Activated T-helper 1 cell treated with anti-CD3 and anti-CD28 coated beads, Interleukin-12 subunit alpha, Interleukin-12 subunit beta, Interleukin-2, Interleukin-4 antibody, amounts not matched to agents 30 ng/mL and 10 ng/mL and 1 ng/mL, durations not matched to agents 14 hours and 24 hours and 36 hours (primary cell): ENCODE data around the gene PDZD7. TPM values are rescaled to one million over a fixed set of nuclear protein-coding genes. Genes with fewer than 3 reads are reported as not detected.

Experiments
- DNase-seq: peaks from one replicate; pipeline ENCODE4 v3.0.0; 2021; ENCODE audit warnings: low spot score
- H3K27ac Mint-ChIP-seq: one replicate; pipeline ENCODE4 v1.8.0; 2021; ENCODE audit warnings: mild to moderate bottlenecking, mixed read lengths
- H3K27me3 Mint-ChIP-seq: one replicate; pipeline ENCODE4 v1.8.0; 2022; ENCODE audit warnings: mild to moderate bottlenecking, moderate library complexity, mixed read lengths; ENCODE audit not compliant: insufficient read depth
- H3K36me3 Mint-ChIP-seq: one replicate; pipeline ENCODE4 v1.8.0; 2021; ENCODE audit warnings: low read depth, mixed read lengths
- H3K4me1 Mint-ChIP-seq: one replicate; pipeline ENCODE4 v1.8.0; 2021; ENCODE audit warnings: low read depth, mixed read lengths
- H3K4me3 Mint-ChIP-seq: one replicate; pipeline ENCODE4 v1.8.0; 2021; ENCODE audit warnings: mild to moderate bottlenecking, moderate library complexity, mixed read lengths
- H3K9me3 Mint-ChIP-seq: one replicate; pipeline ENCODE4 v1.8.0; 2021; ENCODE audit warnings: mixed read lengths
- intact Hi-C: fragments of 100-400 bp; cut with micrococcal nuclease; formaldehyde crosslinking; loops from one replicate; pipeline ENCODE4 v1.15.1; 2024
- total RNA-seq: library from RNA; stranded (reverse); gene quantifications from 2 replicates; pipeline ENCODE4 v1.2.3, GENCODE V29; 2022

PDZD7 gene
- total RNA-seq, 1 donor from 2014 or later: 0.54 TPM

DNA sequence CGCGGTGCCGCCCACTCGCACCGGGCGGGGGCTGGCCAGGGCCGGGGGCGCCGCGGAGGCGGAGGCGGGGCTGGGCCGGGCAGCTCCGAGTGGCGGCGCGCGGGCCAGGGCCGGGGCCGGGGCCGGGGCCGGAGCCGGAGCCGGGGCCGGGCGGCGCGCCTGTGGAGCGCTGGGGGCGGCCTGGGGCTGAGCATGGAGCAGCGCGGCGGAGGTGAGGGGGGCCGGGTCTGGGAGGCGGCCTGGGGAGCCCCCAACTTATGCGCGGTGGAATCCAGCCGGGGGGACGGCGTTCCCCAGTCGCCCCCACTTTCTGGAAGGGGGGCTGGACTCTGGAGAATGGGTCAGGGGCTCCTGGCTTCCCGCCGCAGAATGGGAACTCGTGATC, 31.2 kb downstream of the PDZD7 start, which contains the start of gene LZTS2:
LZTS2 (plus strand) TSS at position 67 of the 385 bp plus-strand sequence. CDS start 2,731 bp downstream, outside the sequence.
- peaks cover 7% of the 10 kb centered on the region for H3K36me3 Mint-ChIP-seq
- H3K27ac Mint-ChIP-seq: peak within 1 kb of the TSS; percentile 93
- no peaks in the 10 kb centered on the region for H3K9me3 Mint-ChIP-seq
- H3K4me3 Mint-ChIP-seq: peak within 1 kb of the TSS; percentile 88
- H3K4me1 Mint-ChIP-seq: peaks cover 24% of the 10 kb centered on the region
- intact Hi-C loops: loop anchor here (1.0 to 5.0 kb wide), 2 partner anchors 87 to 783 kb away; partner anchors contain the start of genes NPM3 and SLF2
- no peak for DNase-seq
- peaks cover 4% of the 10 kb centered on the region for H3K27me3 Mint-ChIP-seq

DNA sequence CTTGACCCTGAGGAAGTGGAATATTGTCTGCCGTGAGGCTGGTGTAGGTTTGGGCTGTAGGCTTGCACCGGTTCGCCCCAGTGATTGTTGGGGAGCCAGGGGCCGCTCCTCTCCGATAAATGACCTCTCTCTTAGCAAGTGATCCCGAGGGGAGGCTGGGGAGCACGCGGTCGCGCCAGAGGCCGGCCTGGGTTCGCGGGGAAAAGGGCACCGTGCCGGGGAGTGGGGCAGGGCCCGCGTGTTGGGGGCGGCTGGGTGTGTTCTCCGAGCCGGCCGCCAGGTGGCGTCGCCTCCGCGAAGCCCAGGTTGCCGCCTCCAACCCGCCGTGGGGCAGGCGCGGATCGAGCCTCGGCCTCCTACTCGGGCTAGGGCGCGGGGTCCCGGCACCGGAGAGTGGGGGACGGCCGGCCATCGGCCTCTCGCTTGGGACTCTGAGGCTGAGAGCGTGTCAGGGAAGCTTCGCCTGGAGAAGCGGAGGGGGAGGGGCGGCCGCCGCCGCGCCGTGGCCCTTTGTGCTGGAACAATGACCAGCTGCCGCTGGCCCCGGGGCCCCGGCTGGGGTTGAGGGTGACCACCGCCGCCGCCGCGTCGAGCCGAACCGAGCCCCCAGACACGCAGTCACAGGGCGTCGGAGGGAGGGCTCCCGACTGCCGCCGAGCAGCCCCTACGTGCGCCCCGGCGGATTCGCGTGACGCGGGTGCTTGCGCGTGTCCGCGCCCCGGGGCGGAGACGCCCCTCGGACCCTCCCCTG, 31.8 kb downstream of the PDZD7 start:
- intact Hi-C loops: loop anchor here (1.0 to 5.0 kb wide), 4 partner anchors 14 to 783 kb away; partner anchors contain the start of genes NPM3, PDZD7, SFXN3 and SLF2
- peaks cover 13% of the 10 kb centered on the region for H3K36me3 Mint-ChIP-seq
- peaks cover 4% of the 10 kb centered on the region for H3K27me3 Mint-ChIP-seq
- peak overlapping the region; percentile 88 for H3K4me3 Mint-ChIP-seq
- peak overlapping the region; percentile 93 for H3K27ac Mint-ChIP-seq
- H3K9me3 Mint-ChIP-seq: no peaks in the 10 kb centered on the region
- H3K4me1 Mint-ChIP-seq: peaks cover 29% of the 10 kb centered on the region
- DNase-seq: peak; percentile 77

- Mint-ChIP-seq H3K4me3 (peak overlapping the region; percentile 88), H3K27me3 (peaks cover 4% of the 10 kb centered on the region), H3K9me3 (no peaks in the 10 kb centered on the region), H3K4me1 (peaks cover 29% of the 10 kb centered on the region), H3K27ac (peak overlapping the region; percentile 93), H3K36me3 (peaks cover 18% of the 10 kb centered on the region)
- intact Hi-C loops: loop anchor here (1.0 to 5.0 kb wide), 3 partner anchors 15 to 784 kb away; partner anchors contain the start of genes NPM3, PDZD7 and SFXN3
- DNase-seq: peak; percentile 37
These were observed 32.5 kb downstream of the PDZD7 start for GRCh38 chr10:100998183-100998990.

- intact Hi-C loops: loop anchor here (1.0 to 5.0 kb wide), 6 partner anchors 10 to 785 kb away; partner anchors contain the start of genes MRPL43, NPM3, PDZD7 and SFXN3
- H3K36me3 Mint-ChIP-seq: peaks cover 22% of the 10 kb centered on the region
- peaks cover 4% of the 10 kb centered on the region for H3K27me3 Mint-ChIP-seq
- no peaks in the 10 kb centered on the region for H3K9me3 Mint-ChIP-seq
- peaks cover 29% of the 10 kb centered on the region for H3K4me1 Mint-ChIP-seq
- peak; percentile 71 for DNase-seq
- H3K4me3 Mint-ChIP-seq: peak overlapping the region; percentile 88
- peak overlapping the region; percentile 92 for H3K27ac Mint-ChIP-seq
These were observed 33.4 kb downstream of the PDZD7 start for GRCh38 chr10:100997360-100998182.

DNA sequence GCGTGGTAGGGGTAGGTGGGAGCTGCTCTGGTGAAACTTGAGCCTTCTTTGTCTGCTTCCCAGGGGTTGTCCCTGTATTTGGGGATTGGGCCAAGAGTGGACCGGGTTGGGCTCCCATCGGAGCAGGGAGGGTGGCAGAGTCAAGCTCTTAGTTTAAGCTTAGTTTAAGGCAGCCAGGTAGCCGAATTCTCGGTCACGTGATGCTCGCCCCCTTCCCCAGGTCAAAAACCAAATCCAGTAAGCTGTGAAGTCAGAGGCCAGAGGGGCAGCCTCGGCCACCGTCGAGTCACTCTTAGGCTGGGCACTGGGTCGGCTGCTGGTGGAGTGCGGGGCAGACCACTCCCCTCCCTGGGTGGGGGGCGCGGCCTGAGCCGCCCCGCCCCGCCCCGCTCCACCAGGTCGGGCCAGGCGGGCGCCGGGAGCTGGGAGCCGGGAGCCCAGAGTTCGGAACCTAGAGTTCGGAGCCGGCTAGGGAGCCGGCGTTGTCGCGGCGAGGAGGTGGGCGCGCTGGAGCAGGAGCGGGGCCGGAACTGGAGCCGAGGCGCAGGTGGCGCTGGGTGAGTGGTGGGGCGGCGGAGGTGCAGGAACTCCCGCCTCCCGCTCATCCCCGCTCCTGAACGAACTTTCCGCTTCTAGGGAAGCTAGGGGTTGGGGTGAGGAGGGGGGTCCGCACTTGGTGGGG, 34.1 kb downstream of the PDZD7 start:
- Mint-ChIP-seq H3K27me3 (peaks cover 4% of the 10 kb centered on the region), H3K27ac (peak overlapping the region; percentile 92), H3K9me3 (no peaks in the 10 kb centered on the region), H3K4me1 (peaks cover 29% of the 10 kb centered on the region), H3K36me3 (peaks cover 22% of the 10 kb centered on the region), H3K4me3 (peak overlapping the region; percentile 88)
- DNase-seq: peak; percentile 26
- intact Hi-C loops: loop anchor here (1.0 to 5.0 kb wide), 4 partner anchors 10 to 785 kb away; partner anchors contain the start of genes MRPL43, NPM3 and TWNK

DNA sequence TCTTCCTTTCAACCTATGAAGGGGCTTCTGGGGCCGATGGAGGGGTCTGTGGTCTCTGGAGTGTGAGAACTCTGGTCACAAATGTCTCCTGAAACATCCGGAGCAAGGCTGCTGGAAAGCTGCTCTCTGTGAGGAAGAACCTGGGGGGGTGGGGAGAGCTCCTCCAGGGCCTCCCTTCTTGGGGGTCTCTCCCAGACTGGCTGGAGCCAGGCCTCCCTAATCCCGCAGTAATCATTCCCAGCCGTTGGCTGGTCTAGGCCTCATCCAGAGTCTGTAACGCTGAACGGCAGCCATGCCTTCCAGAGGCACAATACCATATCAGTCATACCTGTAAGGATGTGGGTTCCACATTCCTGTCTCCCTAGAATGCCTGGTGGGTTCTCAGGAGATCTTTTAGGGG, 35.7 kb downstream of the PDZD7 start:
- no peak overlapping the region for H3K27ac Mint-ChIP-seq
- peak overlapping the region; percentile 88 for H3K4me3 Mint-ChIP-seq
- DNase-seq: no peak
- peaks cover 32% of the 10 kb centered on the region for H3K36me3 Mint-ChIP-seq
- intact Hi-C loops: loop anchor here (5.0 kb wide), 1 partner anchor 787 kb away; the partner anchor contains the start of gene NPM3
- peaks cover 2% of the 10 kb centered on the region for H3K27me3 Mint-ChIP-seq
- peaks cover 31% of the 10 kb centered on the region for H3K4me1 Mint-ChIP-seq
- H3K9me3 Mint-ChIP-seq: no peaks in the 10 kb centered on the region

DNA sequence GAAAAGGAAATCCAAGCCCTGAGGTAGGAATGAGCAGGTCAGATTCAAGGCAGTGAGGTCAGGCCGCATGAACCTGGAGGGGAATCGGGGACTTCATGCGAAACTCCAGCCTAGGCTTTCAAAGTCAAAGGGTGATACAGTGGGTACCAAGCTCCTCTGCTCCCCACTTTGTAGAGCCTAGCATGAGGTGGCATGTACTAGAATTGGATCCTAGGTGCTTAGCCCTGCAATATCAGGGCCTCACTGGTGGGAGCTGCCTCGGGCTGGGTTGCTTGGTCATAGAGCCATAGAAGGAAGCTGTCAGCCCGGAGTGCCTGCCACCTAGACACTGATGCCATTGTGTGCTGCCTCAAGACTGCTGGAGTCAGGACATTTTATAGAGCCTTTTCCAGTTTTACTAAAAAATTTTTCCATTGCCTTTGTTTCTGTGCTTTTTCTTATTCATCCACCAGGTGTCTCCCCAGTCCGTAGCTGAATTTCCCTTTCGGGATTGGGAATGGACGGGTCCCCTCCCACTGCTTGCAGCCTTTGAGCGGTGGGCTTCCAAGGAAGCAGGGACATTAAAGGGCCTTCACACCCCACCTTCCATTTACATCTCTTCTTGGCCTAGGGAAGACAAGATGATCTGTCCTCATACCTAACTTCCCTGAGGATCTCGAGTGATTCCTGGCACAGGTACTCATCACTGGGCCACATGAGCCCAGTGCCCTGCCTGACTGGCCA, 36.8 kb downstream of the PDZD7 start:
- H3K4me1 Mint-ChIP-seq: peaks cover 32% of the 10 kb centered on the region
- intact Hi-C loops: no loop called here

GRCh38 chr10:100989088-100989487, 41.8 kb downstream of the PDZD7 start:
- no peak for DNase-seq
- H3K36me3 Mint-ChIP-seq: peaks cover 45% of the 10 kb centered on the region
- H3K9me3 Mint-ChIP-seq: no peaks in the 10 kb centered on the region
- intact Hi-C loops: no loop called here
- H3K27me3 Mint-ChIP-seq: no peaks in the 10 kb centered on the region
- H3K4me3 Mint-ChIP-seq: peak overlapping the region; percentile 98
- H3K27ac Mint-ChIP-seq: no peak overlapping the region
- peaks cover 24% of the 10 kb centered on the region for H3K4me1 Mint-ChIP-seq

More for the DNA sequence above, 36.8 kb downstream of the PDZD7 start:
- no peak overlapping the region for H3K27ac Mint-ChIP-seq
- peaks cover 2% of the 10 kb centered on the region for H3K27me3 Mint-ChIP-seq
- no peaks in the 10 kb centered on the region for H3K9me3 Mint-ChIP-seq
- no peak overlapping the region for H3K4me3 Mint-ChIP-seq
- no peak for DNase-seq
- peaks cover 39% of the 10 kb centered on the region for H3K36me3 Mint-ChIP-seq

DNA sequence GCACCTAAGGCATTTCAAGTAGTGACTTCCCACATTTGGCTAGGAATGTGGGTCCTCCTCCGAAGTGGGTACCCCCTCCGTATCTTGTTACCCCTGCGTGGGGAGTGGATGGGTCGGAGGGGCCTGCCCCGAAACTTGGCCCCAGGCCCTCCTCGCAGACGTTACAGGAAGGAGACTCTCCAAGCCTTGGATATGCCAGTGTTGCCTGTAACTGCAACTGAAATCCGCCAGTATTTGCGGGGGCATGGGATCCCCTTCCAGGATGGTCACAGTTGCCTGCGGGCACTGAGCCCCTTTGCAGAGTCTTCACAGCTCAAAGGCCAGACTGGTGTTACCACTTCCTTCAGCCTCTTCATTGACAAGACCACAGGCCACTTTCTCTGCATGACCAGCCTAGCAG, 42.8 kb downstream of the PDZD7 start:
- H3K4me3 Mint-ChIP-seq: peak overlapping the region; percentile 98
- intact Hi-C loops: no loop called here
- H3K9me3 Mint-ChIP-seq: no peaks in the 10 kb centered on the region
- peaks cover 39% of the 10 kb centered on the region for H3K36me3 Mint-ChIP-seq
- H3K27me3 Mint-ChIP-seq: no peaks in the 10 kb centered on the region
- DNase-seq: no peak
- H3K27ac Mint-ChIP-seq: no peak overlapping the region
- H3K4me1 Mint-ChIP-seq: peaks cover 24% of the 10 kb centered on the region

DNA sequence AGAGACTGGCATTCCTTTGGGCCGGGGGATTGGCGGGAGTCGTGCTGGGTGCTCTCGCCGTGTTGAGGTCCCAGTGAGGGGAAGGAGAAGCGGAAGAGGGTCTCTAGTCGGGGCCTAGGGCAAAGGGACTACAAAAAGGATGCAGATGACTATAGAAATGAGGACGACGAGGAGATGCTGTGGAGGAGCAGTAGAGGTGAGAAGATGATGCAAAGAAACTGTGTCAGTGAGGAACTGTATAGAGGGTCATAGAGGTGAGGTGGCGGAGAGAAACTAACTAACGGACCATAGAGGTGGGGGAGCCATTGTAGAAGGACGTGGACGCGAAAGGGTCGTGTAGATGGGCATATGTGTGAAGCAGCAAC, 43.3 kb downstream of the PDZD7 start:
- no peaks in the 10 kb centered on the region for H3K9me3 Mint-ChIP-seq
- H3K4me1 Mint-ChIP-seq: peaks cover 24% of the 10 kb centered on the region
- intact Hi-C loops: loop anchor here (1.0 kb wide), 5 partner anchors 10 to 451 kb away; partner anchors contain the start of genes PDZD7, SEMA4G and SFXN3

More for the DNA sequence above, 43.3 kb downstream of the PDZD7 start:
- H3K36me3 Mint-ChIP-seq: peaks cover 38% of the 10 kb centered on the region
- no peaks in the 10 kb centered on the region for H3K27me3 Mint-ChIP-seq
- DNase-seq: no peak
- peak overlapping the region; percentile 98 for H3K4me3 Mint-ChIP-seq
- peak overlapping the region; percentile 85 for H3K27ac Mint-ChIP-seq
